ENCODE results near the gene RAB8A. TPM values are rescaled to one million over a fixed set of nuclear protein-coding genes. Genes with fewer than 3 reads are reported as not detected.
"Not testable (repeated sequence)": the region's sequence is repeated elsewhere in the genome, so short reads cannot be mapped to it uniquely, and the experiment has no call there.

The RAB8A gene
- total RNA-seq, 4 donors from 2014 or later, result 40.2 to 65.6 (median 51.5) TPM

- no peaks in the 10 kb centered on the region for H3K9me3 ChIP-seq
- WGBS, 2 donors, result 50 to 58% methylated on average over 17 of the region's 17 CpGs
- no peak for TF ChIP-seq CTCF (IDR thresholded peaks at IDR 0.05)
- TF ChIP-seq POLR2A (IDR thresholded peaks at IDR 0.05), result no peak
- H3K4me1 ChIP-seq, result peaks cover 13 to 16% of the 10 kb centered on the region in 2 donors
- peak overlapping the region in 1 of 3 donors; percentile 98 for H3K4me3 ChIP-seq (replicated peaks in 1 of 3)
- DNase-seq, result peak; percentile 32 to 37
- no peaks in the 10 kb centered on the region for H3K27me3 ChIP-seq
- peak overlapping the region; percentile 95 to 99 (median 98) for H3K27ac ChIP-seq
- H3K36me3 ChIP-seq, result peaks cover 6 to 11% of the 10 kb centered on the region in 2 donors
- intact Hi-C loops (cut with DNase I), result no loop called here
Observed at GRCh38 chr19:16078759-16079707, 32.7 kb upstream of the RAB8A start.

GRCh38 chr19:16084067-16084685 is 27.5 kb upstream of the RAB8A start:
- Histone ChIP-seq H3K36me3 (peaks cover 43 to 51% of the 10 kb centered on the region in 2 donors), H3K4me3 (replicated peaks in 1 of 3) (no peak overlapping the region), H3K27me3 (no peaks in the 10 kb centered on the region), H3K9me3 (no peaks in the 10 kb centered on the region), H3K4me1 (peaks cover 2% of the 10 kb centered on the region in 2 donors), H3K27ac (no peak overlapping the region)
- DNase-seq, result no peak
- WGBS, 2 donors, result 91% methylated on average over 11 of the region's 11 CpGs
- intact Hi-C loops (cut with DNase I), result no loop called here
- TF ChIP-seq CTCF (IDR thresholded peaks at IDR 0.05), result no peak
- no peak for TF ChIP-seq POLR2A (IDR thresholded peaks at IDR 0.05)

- TF ChIP-seq CTCF (IDR thresholded peaks at IDR 0.05) (no peak), POLR2A (IDR thresholded peaks at IDR 0.05) (no peak)
- no peak overlapping the region for H3K4me3 ChIP-seq (replicated peaks in 1 of 3)
- peaks cover 0 to 2% of the 10 kb centered on the region in 2 donors for H3K4me1 ChIP-seq
- DNase-seq, result no peak
- 82 to 89% methylated on average over 6 of the region's 6 CpGs for WGBS, 2 donors
- peaks cover 49 to 55% of the 10 kb centered on the region in 2 donors for H3K36me3 ChIP-seq
- no peak overlapping the region for H3K27ac ChIP-seq
- intact Hi-C loops (cut with DNase I), result no loop called here
- H3K27me3 ChIP-seq, result no peaks in the 10 kb centered on the region
- no peaks in the 10 kb centered on the region for H3K9me3 ChIP-seq
Observed at GRCh38 chr19:16085115-16085514, 26.6 kb upstream of the RAB8A start.

- peaks cover 67 to 75% of the 10 kb centered on the region in 2 donors for H3K36me3 ChIP-seq
- DNase-seq; H3K9me3 ChIP-seq; H3K4me3 ChIP-seq (replicated peaks in 1 of 3); H3K27ac ChIP-seq; H3K4me1 ChIP-seq; intact Hi-C loops (cut with DNase I); H3K27me3 ChIP-seq: not testable (repeated sequence)
- WGBS, 2 donors, result 88 to 89% methylated on average over 11 of the region's 11 CpGs
Observed at GRCh38 chr19:16087404-16087803, 24.3 kb upstream of the RAB8A start.

GRCh38 chr19:16087940-16088339 is 23.7 kb upstream of the RAB8A start:
- H3K4me1 ChIP-seq, result peaks cover 0 to 2% of the 10 kb centered on the region in 2 donors
- no peak overlapping the region for H3K4me3 ChIP-seq (replicated peaks in 1 of 3)
- intact Hi-C loops (cut with DNase I), result no loop called here
- no peaks in the 10 kb centered on the region for H3K9me3 ChIP-seq
- H3K27ac ChIP-seq, result no peak overlapping the region
- 76 to 81% methylated on average over 12 of the region's 12 CpGs for WGBS, 2 donors
- H3K27me3 ChIP-seq, result no peaks in the 10 kb centered on the region
- TF ChIP-seq POLR2A (IDR thresholded peaks at IDR 0.05) (no peak), CTCF (IDR thresholded peaks at IDR 0.05) (no peak)
- no peak for DNase-seq
- peaks cover 69 to 77% of the 10 kb centered on the region in 2 donors for H3K36me3 ChIP-seq

Measured in thyroid gland (tissue), 4 donors.